Astrocyte of the spinal cord (primary cell): ENCODE data around the gene ABCC1.
"Not testable (repeated sequence)": the region's sequence is repeated elsewhere in the genome, so short reads cannot be mapped to it uniquely, and the experiment has no call there.

Source experiments
- DNase-seq: peaks from one replicate; pipeline ENCODE4 v3.0.0; 2011; ENCODE audit warnings: low read depth, low spot score
- H3K4me3 ChIP-seq: 2 replicates; pipeline ENCODE4 v1.5.1; 2011; ENCODE audit warnings: low read depth, mild to moderate bottlenecking, low read length, moderate library complexity
- in situ Hi-C: cut with HindIII; loops from 2 replicates; pipeline ENCODE4 v1.10.0; 2017; ENCODE audit warnings: low sequenced_read_pairs
- TF ChIP-seq, protein P1 (sequence below): IDR thresholded peaks from 2 replicates; pipeline ENCODE4 v1.5.1; 2012; ENCODE audit warnings: low read depth, mild to moderate bottlenecking, low read length, inconsistent platforms

Gene ABCC1

DNA sequence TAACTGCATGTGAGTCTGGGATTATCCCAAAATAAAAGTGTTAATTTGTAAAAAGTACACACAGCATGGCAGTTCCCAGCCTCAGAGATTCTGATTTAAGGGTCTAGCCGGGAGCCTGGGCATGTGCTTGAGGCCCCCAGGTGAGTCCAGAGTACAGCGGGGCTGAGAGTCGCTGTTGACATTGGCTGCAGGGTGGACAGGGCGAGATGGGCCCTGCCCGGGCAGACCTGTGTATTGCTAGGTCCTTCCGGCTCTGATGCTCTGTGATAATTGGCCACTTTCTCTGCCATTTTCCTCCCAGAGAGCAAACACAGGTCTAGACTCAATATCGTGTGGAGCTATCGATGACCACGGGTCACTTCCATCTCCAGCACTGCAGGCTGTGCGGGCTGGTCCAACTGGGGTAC lies 200.3 kb downstream of the ABCC1 start:
- DNase-seq, result no peak
- H3K4me3 ChIP-seq, result no peak overlapping the region
- in situ Hi-C loops, result no loop called here
- TF ChIP-seq, protein P1, sequence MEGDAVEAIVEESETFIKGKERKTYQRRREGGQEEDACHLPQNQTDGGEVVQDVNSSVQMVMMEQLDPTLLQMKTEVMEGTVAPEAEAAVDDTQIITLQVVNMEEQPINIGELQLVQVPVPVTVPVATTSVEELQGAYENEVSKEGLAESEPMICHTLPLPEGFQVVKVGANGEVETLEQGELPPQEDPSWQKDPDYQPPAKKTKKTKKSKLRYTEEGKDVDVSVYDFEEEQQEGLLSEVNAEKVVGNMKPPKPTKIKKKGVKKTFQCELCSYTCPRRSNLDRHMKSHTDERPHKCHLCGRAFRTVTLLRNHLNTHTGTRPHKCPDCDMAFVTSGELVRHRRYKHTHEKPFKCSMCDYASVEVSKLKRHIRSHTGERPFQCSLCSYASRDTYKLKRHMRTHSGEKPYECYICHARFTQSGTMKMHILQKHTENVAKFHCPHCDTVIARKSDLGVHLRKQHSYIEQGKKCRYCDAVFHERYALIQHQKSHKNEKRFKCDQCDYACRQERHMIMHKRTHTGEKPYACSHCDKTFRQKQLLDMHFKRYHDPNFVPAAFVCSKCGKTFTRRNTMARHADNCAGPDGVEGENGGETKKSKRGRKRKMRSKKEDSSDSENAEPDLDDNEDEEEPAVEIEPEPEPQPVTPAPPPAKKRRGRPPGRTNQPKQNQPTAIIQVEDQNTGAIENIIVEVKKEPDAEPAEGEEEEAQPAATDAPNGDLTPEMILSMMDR, result no peak

DNA sequence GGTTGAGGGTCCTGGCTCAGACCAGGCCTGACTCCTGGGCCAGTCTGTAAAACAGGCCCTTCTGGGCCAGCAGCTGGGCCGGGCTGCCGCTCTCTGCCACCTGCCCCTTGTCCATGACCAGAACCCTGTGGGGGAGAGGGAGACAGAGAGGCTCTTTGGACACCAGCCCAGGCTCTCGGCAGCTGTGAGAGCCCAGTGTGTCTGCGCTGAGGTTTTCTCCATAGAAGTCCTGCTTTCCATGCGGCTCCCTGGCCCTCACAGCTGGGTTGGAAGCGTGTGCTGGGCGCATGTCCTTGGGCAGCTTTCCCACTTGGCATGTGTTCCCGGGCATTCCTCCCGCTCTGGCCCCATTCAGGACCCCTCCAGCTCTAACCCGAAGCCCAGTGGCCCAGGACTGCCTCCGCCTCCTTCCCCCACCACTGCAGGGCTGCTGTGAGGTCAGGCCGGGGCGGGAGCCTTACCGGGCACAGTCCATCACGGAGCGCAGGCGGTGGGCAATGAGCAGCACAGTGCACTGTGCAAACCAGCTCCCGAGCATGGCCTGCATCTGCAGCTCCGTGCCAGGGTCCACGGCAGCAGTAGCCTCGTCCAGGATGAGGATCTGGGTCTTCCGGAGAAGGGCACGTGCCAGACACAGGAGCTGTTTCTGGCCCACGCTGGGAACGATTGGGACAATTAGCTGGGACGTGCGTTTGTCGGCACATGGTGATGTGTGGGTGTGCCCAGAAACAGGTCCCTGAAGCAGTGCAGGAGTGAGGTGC lies 200.9 kb downstream of the ABCC1 start:
- DNase-seq, result peak; percentile 59
- in situ Hi-C loops, result no loop called here
- TF ChIP-seq, protein P1, result no peak
- no peak overlapping the region for H3K4me3 ChIP-seq

DNA sequence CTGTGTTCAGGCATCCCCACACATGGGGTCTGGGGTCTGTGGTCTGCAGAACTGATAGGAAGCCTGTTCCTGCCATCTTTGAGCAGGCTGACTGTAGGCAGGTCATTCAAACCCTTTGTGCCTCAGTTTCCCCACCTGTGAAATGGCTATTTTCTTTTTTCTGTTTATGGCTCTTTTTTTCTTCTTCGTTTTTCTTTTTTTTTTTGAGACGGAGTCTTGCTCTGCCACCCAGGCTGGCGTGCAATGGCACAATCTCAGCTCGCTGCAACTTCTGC lies 201.4 kb downstream of the ABCC1 start:
- H3K4me3 ChIP-seq, result no peak overlapping the region
- in situ Hi-C loops, result no loop called here
- TF ChIP-seq, protein P1, result no peak
- no peak for DNase-seq

DNA sequence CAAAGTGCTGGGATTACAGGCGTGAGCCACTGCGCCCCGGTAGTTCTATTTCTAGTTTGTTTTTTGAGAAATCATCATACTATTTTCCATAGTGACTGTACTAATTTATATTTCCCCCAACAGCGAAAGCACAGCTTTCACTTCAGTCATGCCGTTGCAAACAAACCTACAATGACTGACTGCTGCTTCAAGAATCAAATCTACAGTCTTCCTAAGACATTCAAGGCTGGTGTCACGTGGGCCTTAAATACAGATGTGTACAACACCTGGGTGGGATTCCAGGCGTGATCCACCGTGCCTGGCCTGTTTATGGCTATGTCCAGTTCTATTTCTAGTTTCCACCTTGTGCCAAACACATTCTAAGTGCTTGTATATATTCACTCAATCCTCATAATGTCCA lies 201.9 kb downstream of the ABCC1 start:
- TF ChIP-seq, protein P1, result no peak
- no peak for DNase-seq
- in situ Hi-C loops, result no loop called here
- no peak overlapping the region for H3K4me3 ChIP-seq

DNA sequence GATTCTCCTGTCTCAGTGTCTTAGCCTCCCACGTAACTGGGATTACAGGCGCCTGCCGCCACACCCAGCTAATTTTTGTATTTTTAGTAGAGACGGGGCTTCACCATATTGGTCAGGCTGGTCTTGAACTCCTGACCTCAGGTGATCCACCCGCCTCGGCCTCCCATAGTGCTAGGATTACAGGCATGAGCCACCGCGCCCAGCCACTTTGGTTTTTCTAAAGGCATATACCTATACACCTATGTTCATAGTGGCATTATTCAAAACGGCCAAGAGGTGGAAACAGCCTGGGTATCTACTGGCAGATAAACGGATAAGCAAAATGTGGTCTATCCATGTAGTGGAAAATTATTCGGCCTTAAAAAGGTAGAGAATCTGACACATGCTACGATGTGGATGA lies 203.6 kb downstream of the ABCC1 start:
- in situ Hi-C loops, DNase-seq, H3K4me3 ChIP-seq: not testable (repeated sequence)

DNA sequence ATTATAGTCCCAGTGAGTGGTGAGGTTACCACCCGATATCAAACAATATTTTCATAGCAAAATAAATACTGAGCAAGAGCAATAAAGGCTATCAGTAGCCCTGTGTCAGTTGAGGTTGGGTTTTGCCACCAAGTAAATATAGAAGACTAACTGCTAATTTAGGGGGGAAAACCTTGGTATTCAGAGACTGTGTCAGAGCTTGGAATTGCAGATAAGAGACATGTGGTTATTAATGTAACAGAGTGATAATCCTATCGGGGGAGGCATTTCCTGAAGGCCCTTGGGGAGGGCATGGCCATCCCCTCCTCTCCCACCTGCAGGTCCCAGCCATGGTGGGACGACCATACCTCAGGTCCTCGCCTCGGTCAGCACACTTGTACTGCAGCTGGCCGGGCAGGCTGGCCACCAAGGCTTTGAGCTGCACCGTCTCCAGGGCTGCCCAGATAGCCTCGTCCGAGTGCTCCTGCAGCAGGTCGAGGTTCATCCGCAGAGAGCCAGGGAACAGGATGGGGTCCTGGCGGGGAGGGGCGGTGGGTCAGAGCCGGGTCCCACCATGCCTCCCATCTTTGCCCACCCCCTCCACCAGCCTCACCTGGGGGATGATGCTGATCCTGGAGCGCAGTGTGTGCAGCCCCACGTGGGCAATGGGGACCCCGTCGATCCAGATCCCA lies 205.0 kb downstream of the ABCC1 start:
- in situ Hi-C loops, result no loop called here
- TF ChIP-seq, protein P1, result no peak

DNA sequence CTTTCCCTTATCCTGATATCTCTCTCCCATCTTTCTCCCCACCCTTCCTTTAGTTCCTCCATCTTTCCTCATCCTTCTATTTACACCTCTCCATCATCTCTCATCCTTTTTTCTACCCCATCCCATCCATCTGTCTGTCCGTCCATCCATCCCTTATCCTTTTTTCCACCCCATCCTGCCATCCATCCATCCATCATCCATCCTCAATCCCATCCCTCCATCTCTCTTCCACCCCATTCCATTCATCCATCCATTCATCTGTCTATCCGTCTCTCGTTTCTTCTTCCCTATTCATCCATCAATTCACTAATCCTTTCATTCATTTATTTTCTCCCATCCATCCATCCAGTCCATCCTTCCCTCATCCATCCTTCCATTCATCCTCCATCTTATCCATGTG lies 205.8 kb downstream of the ABCC1 start:
- H3K4me3 ChIP-seq, result no peak overlapping the region
- in situ Hi-C loops, result no loop called here
- no peak for DNase-seq
- TF ChIP-seq, protein P1, result no peak

More for the DNA sequence above, 205.0 kb downstream of the ABCC1 start:
- no peak overlapping the region for H3K4me3 ChIP-seq
- DNase-seq, result no peak
